Caco-2 (cell line): ENCODE data around the gene ATP8B2. TPM values are rescaled to one million over a fixed set of nuclear protein-coding genes. Genes with fewer than 3 reads are reported as not detected.
"Not testable (repeated sequence)": the region's sequence is repeated elsewhere in the genome, so short reads cannot be mapped to it uniquely, and the experiment has no call there.

Source experiments
- BruUV-seq: library from RNA; stranded (reverse); fragments of 400-500 nt; replicated peaks from 2 replicates; lab custom pipeline; 2021; lab: Mats Ljungman, UMichigan
- CTCF ChIA-PET: fragments of 300-600 bp; sonication (Branson Sonifier 250); formaldehyde crosslinking; loops from one replicate; lab custom pipeline; 2022; ENCODE audit warnings: antibody characterized with exemption; lab: Charles Lee
- POLR2A ChIA-PET: fragments of 300-600 bp; sonication (Branson Sonifier 250); formaldehyde crosslinking; loops from one replicate; lab custom pipeline; 2022; ENCODE audit warnings: antibody characterized with exemption; lab: Charles Lee
- DNase-seq, 2 experiments: peaks; one replicate each; pipeline versions ENCODE4 v3.0.0 to v3.0.0-alpha.2; 2020 to 2022
- H3K27me3 ChIP-seq: replicated peaks from 2 replicates; pipeline ENCODE4 v1.6.0; 2011; ENCODE audit warnings: low read length; ENCODE audit not compliant: control insufficient read depth, insufficient read depth
- H3K36me3 ChIP-seq: 2 replicates; pipeline ENCODE4 v1.5.1; 2011; ENCODE audit warnings: low read length; ENCODE audit not compliant: control insufficient read depth, insufficient read depth
- H3K4me1 ChIP-seq: fragments of 250-450 bp; sonication (Bioruptor Pico); 2 replicates; pipeline ENCODE4 v1.5.1; 2020; ENCODE audit warnings: mild to moderate bottlenecking
- H3K4me3 ChIP-seq: 2 replicates; pipeline ENCODE4 v1.5.1; 2011; ENCODE audit warnings: low read depth, mild to moderate bottlenecking, control low read depth, low read length
- H3K9me3 ChIP-seq: fragments of 250-450 bp; sonication (Bioruptor Pico); 2 replicates; pipeline ENCODE4 v1.5.1; 2020; ENCODE audit warnings: mild to moderate bottlenecking, moderate library complexity
- H3K27ac Mint-ChIP-seq: one replicate; pipeline ENCODE4 v1.8.0; 2022; ENCODE audit warnings: mixed read lengths; ENCODE audit not compliant: unreplicated experiment
- H3K27me3 Mint-ChIP-seq: one replicate; pipeline ENCODE4 v1.8.0; 2022; ENCODE audit warnings: mixed read lengths; ENCODE audit not compliant: insufficient read depth, unreplicated experiment
- H3K36me3 Mint-ChIP-seq: one replicate; pipeline ENCODE4 v1.8.0; 2022; ENCODE audit warnings: mild to moderate bottlenecking, mixed read lengths; ENCODE audit not compliant: insufficient read depth, unreplicated experiment
- H3K4me1 Mint-ChIP-seq: one replicate; pipeline ENCODE4 v1.8.0; 2022; ENCODE audit warnings: low read depth, mixed read lengths; ENCODE audit not compliant: unreplicated experiment
- H3K4me3 Mint-ChIP-seq: one replicate; pipeline ENCODE4 v1.8.0; 2022; ENCODE audit warnings: mild to moderate bottlenecking, moderate library complexity, mixed read lengths; ENCODE audit not compliant: unreplicated experiment
- H3K9me3 Mint-ChIP-seq: one replicate; pipeline ENCODE4 v1.8.0; 2022; ENCODE audit warnings: mixed read lengths; ENCODE audit not compliant: unreplicated experiment
- intact Hi-C: fragments of 100-400 bp; cut with micrococcal nuclease; formaldehyde crosslinking; loops from one replicate; pipeline ENCODE4 v1.10.0; 2022; ENCODE audit not compliant: unreplicated experiment
- total RNA-seq: library from RNA; stranded (reverse); gene quantifications from 2 replicates; pipeline ENCODE4 v1.2.3, GENCODE V29; 2022
- TF ChIP-seq, protein P1 (sequence below), 2 experiments: fragments of 200-600 bp in 1 of 2; IDR thresholded peaks; 1 replicate in 1 of 2; 2 replicates in 1 of 2; pipeline versions ENCODE4 v1.5.1 to v1.8.0; 2011 to 2022; ENCODE audit warnings: antibody characterized with exemption in 1 of 2, control low read depth in 1 of 2, inconsistent platforms in 1 of 2, low read depth in 1 of 2, low read length in 1 of 2, mild to moderate bottlenecking in 1 of 2, moderate library complexity in 1 of 2; ENCODE audit not compliant: insufficient read depth in 1 of 2, severe bottlenecking in 1 of 2, unreplicated experiment in 1 of 2

Gene ATP8B2
- total RNA-seq, 1 experiment from 2014 or later: 10.5 TPM

DNA sequence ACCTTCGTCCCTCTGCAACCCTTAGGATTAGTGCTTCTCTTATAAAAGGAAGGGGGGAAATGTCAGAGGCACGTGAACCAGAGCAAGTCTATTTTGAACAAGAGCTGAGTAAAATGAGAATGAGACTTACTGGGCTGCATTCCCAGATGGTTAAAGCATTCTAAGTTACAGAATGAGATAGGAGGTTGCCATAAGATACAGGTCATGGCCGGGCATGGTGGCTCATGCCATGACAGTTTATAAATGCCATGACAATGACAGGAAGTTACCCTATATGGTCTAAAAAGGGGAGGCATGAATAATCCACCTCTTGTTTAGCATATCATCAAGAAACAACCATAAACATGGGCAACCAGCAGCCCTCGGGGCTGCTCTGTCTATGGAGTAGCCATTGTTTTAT, 6.9 kb upstream of the ATP8B2 start:
- H3K4me3 ChIP-seq: no peak overlapping the region
- no peaks in the 10 kb centered on the region for H3K36me3 ChIP-seq
- no peak for DNase-seq
- Mint-ChIP-seq H3K27me3 (no peaks in the 10 kb centered on the region), H3K4me3 (no peak overlapping the region), H3K9me3 (no peaks in the 10 kb centered on the region), H3K27ac (no peak overlapping the region), H3K4me1 (peaks cover 17% of the 10 kb centered on the region), H3K36me3 (no peaks in the 10 kb centered on the region)
- intact Hi-C loops: no loop called here
- no peaks in the 10 kb centered on the region for H3K27me3 ChIP-seq
- TF ChIP-seq, protein P1, sequence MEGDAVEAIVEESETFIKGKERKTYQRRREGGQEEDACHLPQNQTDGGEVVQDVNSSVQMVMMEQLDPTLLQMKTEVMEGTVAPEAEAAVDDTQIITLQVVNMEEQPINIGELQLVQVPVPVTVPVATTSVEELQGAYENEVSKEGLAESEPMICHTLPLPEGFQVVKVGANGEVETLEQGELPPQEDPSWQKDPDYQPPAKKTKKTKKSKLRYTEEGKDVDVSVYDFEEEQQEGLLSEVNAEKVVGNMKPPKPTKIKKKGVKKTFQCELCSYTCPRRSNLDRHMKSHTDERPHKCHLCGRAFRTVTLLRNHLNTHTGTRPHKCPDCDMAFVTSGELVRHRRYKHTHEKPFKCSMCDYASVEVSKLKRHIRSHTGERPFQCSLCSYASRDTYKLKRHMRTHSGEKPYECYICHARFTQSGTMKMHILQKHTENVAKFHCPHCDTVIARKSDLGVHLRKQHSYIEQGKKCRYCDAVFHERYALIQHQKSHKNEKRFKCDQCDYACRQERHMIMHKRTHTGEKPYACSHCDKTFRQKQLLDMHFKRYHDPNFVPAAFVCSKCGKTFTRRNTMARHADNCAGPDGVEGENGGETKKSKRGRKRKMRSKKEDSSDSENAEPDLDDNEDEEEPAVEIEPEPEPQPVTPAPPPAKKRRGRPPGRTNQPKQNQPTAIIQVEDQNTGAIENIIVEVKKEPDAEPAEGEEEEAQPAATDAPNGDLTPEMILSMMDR (IDR thresholded peaks at IDR 0.05; ENCODE audit: insufficient read depth in 1 of 2, low read depth in 1 of 2, low read length in 1 of 2, severe bottlenecking in 1 of 2, unreplicated experiment in 1 of 2): no peak
- peaks cover 14% of the 10 kb centered on the region for H3K4me1 ChIP-seq
- no TSS peak for BruUV-seq
- H3K9me3 ChIP-seq: no peaks in the 10 kb centered on the region
- POLR2A ChIA-PET: no interaction called here
- CTCF ChIA-PET: no interaction called here

DNA sequence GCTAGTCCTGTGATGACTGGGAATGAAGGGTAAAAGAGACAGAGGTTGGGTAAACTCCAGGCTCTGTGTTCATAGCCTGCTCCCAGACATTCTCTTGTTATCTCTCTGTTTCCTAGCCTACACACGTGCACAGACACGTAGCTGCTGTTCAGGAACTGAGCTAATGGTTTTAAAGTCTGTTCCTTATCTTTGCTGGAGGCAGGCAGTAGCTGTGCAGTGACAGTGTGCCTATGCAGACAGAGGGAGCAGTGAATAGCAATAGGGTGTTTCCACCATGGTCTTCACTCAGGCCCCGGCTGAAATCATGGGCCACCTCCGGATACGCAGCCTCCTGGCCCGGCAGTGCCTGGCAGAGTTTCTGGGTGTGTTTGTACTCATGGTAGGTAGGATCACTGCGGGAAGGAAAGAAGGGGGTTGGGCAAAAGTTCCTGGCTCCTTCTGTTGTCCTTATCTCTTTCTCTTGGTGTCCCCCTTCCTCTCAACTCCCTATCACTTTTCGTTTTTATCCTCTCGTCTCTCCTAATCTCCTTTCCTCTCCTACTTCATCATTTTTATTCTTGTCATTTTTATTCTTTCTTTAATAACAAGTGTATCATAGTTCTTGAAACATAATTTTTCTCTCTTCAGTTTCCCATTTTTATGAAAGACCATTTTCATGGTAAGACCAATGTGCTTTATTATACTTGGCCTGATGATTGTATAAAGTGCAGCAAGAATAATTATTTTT, 4.3 kb upstream of the ATP8B2 start, which contains the start of gene AQP10:
TSS of gene AQP10 (plus strand) at position 212 of the 727 bp plus-strand sequence. CDS start at position 275, 63 bp downstream.
- TF ChIP-seq, protein P1 (IDR thresholded peaks at IDR 0.05; ENCODE audit: insufficient read depth in 1 of 2, low read depth in 1 of 2, low read length in 1 of 2, severe bottlenecking in 1 of 2, unreplicated experiment in 1 of 2): peak in 1 of 2 experiments; percentile 15
- Histone ChIP-seq H3K27me3 (no peaks in the 10 kb centered on the region), H3K4me3 (no peak within 1 kb of the TSS), H3K9me3 (no peaks in the 10 kb centered on the region), H3K36me3 (no peaks in the 10 kb centered on the region), H3K4me1 (peaks cover 14% of the 10 kb centered on the region)
- ChIA-PET CTCF (interaction anchor here (1.0 to 1.9 kb wide), 6 partner anchors 14 to 226 kb away, joined by 3 to 40 read pairs (median 3); partner anchors contain the start of gene HAX1), POLR2A (interaction anchor here (0.9 to 1.6 kb wide), 2 partner anchors 14 to 15 kb away, joined by 3 to 4 read pairs; no protein-coding TSS in a partner anchor)
- Mint-ChIP-seq H3K36me3 (no peaks in the 10 kb centered on the region), H3K27me3 (no peaks in the 10 kb centered on the region), H3K4me3 (peak within 1 kb of the TSS; percentile 2), H3K4me1 (peaks cover 18% of the 10 kb centered on the region), H3K9me3 (no peaks in the 10 kb centered on the region), H3K27ac (peak within 1 kb of the TSS; percentile 61)
- TSS peak; percentile 71 for BruUV-seq
- intact Hi-C loops: loop anchor here (2.0 kb wide), 1 partner anchor 14 kb away; no protein-coding TSS in a partner anchor
- DNase-seq: peak; percentile 69 to 82

DNA sequence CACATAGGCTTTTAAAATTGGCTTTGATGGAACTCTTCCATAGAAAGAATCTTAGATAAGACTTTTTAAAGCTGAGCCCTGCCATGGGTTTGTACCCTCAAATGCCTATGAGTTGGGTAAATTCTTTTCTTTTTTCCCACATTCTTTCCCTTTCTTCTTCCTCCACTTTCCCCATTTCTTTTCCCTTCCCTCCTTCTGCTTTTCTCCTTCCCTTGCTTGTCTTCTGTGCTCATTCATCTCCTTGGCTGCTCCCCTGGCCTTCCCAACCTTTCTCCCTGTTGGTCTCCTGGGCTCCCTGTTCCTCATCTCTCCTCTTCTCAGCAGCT, 3.8 kb upstream of the ATP8B2 start:
- H3K4me3 ChIP-seq, H3K27me3 Mint-ChIP-seq, POLR2A ChIA-PET, H3K36me3 Mint-ChIP-seq, H3K9me3 Mint-ChIP-seq, H3K27me3 ChIP-seq, BruUV-seq, H3K9me3 ChIP-seq, DNase-seq, H3K36me3 ChIP-seq: not testable (repeated sequence)
- intact Hi-C loops: loop anchor here (2.0 kb wide), 1 partner anchor 13 kb away; no protein-coding TSS in a partner anchor
- peak overlapping the region; percentile 61 for H3K27ac Mint-ChIP-seq
- peaks cover 23% of the 10 kb centered on the region for H3K4me1 Mint-ChIP-seq
- H3K4me1 ChIP-seq: peaks cover 14% of the 10 kb centered on the region
- CTCF ChIA-PET: interaction anchor here (1.9 kb wide), 1 partner anchor 13 kb away, joined by 40 read pairs; no protein-coding TSS in a partner anchor
- H3K4me3 Mint-ChIP-seq: peak overlapping the region; percentile 2
